Lower leg skin (tissue), 4 donors: ENCODE measurements around the gene LILRB4. TPM values are rescaled to one million over a fixed set of nuclear protein-coding genes. Genes with fewer than 3 reads are reported as not detected.
"Not testable (repeated sequence)": the region's sequence is repeated elsewhere in the genome, so short reads cannot be mapped to it uniquely, and the experiment has no call there.

Source experiments
- DNase-seq, 2 donors: peaks; one replicate each; pipeline ENCODE4 v3.0.0-alpha.2; 2019; ENCODE audit warnings: low spot score in 2 of 2
- H3K4me3 ChIP-seq: fragments of 200-600 bp; sonication (generic); 2 replicates; pipeline ENCODE4 v1.5.1; 2017; ENCODE audit warnings: mild to moderate bottlenecking, low read depth; ENCODE audit not compliant: poor library complexity, severe bottlenecking
- POLR2A ChIP-seq, 2 donors: fragments of 450-650 bp; IDR thresholded peaks; one replicate each; pipeline ENCODE4 v1.6.1; 2016 to 2017; ENCODE audit warnings: antibody characterized with exemption in 2 of 2, mild to moderate bottlenecking in 1 of 2, moderate library complexity in 1 of 2
- WGBS, 2 donors: methylation state at CpG; one replicate each; pipeline ENCODE4 v1.1.5; 2018; 5-methylcytosine and 5-hydroxymethylcytosine counted together
- intact Hi-C: fragments of 100-400 bp; cut with DNase I; formaldehyde crosslinking; loops from one replicate; pipeline ENCODE4 v1.15.0; 2023; ENCODE audit warnings: low total_unique reads
- microRNA-seq, 2 donors: library from miRNA; unstranded; fragments of <30 nt; microRNA quantifications; one replicate each; pipeline ENCODE4, GENCODE V29; 2016; ENCODE audit warnings: borderline replicate concordance in 2 of 2, borderline number of aligned reads in 1 of 2
- total RNA-seq, 4 donors: library from RNA; depleted of rRNA; stranded (reverse); fragments of >200 nt; gene quantifications; one replicate each; pipeline ENCODE4 v1.1.0, GENCODE V29; 2016
- TF ChIP-seq, protein P1 (sequence below), 3 donors: fragments of 450-650 bp; IDR thresholded peaks; one replicate each; pipeline ENCODE4 v1.5.1; 2016; ENCODE audit warnings: antibody characterized with exemption in 3 of 3, mild to moderate bottlenecking in 3 of 3, moderate library complexity in 2 of 3

Gene LILRB4
- total RNA-seq, 4 donors from 2014 or later, result 0.15 to 1.6 (median 0.78) TPM

DNA sequence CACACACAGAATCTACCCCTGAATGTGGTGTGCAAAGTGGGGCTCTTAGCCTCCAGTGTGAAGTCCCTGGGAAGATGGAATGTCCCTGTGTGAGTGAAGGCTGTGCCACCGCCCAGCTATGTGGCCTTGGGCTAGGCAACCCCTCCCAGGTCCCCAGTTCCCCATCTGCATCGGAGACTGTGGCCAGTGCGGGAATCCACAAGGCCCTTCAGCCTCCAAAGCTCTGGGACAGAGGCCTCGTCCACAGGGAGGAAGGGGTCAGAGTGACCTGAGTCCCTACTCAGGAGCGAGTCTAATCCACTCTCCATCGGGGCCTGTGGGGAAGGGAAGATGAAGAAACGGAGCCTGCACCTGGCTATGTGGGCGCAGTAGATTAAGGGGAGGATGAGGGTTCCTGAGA, 42.1 kb downstream of the LILRB4 start:
- 75 to 77% methylated on average over 8 of the region's 8 CpGs for WGBS, 2 donors
- H3K4me3 ChIP-seq, result no peak overlapping the region
- intact Hi-C loops, result no loop called here
- no peak for DNase-seq
- no peak for TF ChIP-seq POLR2A (IDR thresholded peaks at IDR 0.05)
- TF ChIP-seq, protein P1, sequence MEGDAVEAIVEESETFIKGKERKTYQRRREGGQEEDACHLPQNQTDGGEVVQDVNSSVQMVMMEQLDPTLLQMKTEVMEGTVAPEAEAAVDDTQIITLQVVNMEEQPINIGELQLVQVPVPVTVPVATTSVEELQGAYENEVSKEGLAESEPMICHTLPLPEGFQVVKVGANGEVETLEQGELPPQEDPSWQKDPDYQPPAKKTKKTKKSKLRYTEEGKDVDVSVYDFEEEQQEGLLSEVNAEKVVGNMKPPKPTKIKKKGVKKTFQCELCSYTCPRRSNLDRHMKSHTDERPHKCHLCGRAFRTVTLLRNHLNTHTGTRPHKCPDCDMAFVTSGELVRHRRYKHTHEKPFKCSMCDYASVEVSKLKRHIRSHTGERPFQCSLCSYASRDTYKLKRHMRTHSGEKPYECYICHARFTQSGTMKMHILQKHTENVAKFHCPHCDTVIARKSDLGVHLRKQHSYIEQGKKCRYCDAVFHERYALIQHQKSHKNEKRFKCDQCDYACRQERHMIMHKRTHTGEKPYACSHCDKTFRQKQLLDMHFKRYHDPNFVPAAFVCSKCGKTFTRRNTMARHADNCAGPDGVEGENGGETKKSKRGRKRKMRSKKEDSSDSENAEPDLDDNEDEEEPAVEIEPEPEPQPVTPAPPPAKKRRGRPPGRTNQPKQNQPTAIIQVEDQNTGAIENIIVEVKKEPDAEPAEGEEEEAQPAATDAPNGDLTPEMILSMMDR (IDR thresholded peaks at IDR 0.05), result no peak

DNA sequence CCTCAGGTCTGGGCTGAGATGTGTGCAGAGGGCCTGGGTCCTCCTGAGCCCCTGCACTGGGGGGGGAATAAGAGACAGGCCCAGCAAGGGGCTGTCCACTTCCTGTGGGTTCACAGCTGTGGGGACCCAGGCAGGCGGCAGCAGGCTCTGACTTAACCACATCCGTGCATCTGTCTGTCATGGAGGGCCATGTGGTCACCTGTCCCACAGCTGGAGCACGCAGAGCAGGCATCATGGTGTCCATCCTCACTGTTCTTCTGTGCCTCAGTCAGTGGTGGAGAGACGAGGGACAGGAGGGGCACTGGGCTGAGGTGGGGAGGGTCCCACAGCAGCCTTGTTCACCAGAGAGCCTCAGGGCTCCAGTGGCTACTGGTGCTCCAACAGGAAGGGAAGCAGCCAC, 45.2 kb downstream of the LILRB4 start:
- intact Hi-C loops, result no loop called here
- TF ChIP-seq, protein P1 (IDR thresholded peaks at IDR 0.05), result no peak
- no peak for TF ChIP-seq POLR2A (IDR thresholded peaks at IDR 0.05)
- no peak overlapping the region for H3K4me3 ChIP-seq
- 65 to 87% methylated on average over 3 to 4 of the region's 4 CpGs for WGBS, 2 donors
- no peak for DNase-seq

DNA sequence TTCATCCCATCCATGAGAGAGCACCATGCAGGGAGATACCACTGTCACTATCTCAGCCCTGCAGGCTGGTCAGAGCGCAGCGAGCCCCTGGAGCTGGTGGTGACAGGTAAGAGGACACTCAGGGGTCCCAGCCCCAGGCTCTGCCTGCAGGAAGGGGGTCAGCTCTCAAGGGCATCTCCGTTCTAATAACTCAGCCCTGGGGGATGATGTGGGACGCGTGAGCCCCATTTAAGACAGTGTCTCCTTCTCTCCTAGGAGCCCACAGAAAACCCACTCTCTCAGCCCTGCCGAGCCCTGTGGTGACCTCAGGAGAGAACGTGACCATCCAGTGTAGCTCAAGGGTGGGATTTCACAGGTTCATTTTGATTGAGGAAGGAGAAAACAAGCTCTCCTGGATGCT, 46.0 kb downstream of the LILRB4 start:
- intact Hi-C loops, result no loop called here
- TF ChIP-seq, protein P1 (IDR thresholded peaks at IDR 0.05), result no peak
- TF ChIP-seq POLR2A (IDR thresholded peaks at IDR 0.05), result no peak
- no peak overlapping the region for H3K4me3 ChIP-seq
- no peak for DNase-seq
- 81 to 90% methylated on average over 7 of the region's 7 CpGs for WGBS, 2 donors

DNA sequence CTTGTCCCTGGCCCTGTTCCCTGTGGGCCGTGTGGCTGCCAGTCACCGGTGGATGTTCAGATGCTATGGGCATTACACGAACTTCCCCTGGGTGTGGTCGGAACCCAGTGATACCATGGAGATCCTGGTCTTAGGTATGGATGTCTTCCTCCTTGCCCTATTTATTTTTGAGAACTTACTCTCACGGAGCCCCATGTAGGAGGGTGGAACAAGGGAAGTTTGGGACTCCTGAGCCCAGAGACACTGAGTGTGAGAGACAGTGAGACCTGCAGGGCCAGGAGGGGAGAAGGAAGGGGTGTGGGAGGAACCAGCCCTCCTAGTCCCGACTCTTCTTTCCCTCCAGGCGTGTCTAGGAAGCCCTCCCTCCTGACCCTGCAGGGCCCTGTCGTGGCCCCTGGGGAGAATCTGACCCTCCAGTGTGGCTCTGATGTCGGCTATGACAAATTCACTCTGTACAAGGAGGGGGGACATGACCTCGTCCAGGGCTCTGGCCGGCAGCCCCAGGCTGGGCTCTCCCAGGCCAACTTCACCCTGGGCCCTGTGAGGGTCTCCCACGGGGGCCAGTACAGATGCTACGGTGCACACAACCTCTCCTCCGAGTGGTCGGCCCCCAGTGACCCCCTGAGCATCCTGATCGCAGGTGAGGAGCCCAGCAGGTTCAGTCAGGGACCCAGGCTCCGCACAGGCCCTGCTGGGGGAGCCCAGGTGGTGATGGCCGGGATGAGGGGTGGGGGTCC, 46.6 kb downstream of the LILRB4 start:
- no peak for DNase-seq
- no peak for TF ChIP-seq POLR2A (IDR thresholded peaks at IDR 0.05)
- TF ChIP-seq, protein P1 (IDR thresholded peaks at IDR 0.05), result no peak
- 58 to 71% methylated on average over 12 to 17 of the region's 18 CpGs for WGBS, 2 donors
- intact Hi-C loops, result no loop called here
- H3K4me3 ChIP-seq, result no peak overlapping the region

DNA sequence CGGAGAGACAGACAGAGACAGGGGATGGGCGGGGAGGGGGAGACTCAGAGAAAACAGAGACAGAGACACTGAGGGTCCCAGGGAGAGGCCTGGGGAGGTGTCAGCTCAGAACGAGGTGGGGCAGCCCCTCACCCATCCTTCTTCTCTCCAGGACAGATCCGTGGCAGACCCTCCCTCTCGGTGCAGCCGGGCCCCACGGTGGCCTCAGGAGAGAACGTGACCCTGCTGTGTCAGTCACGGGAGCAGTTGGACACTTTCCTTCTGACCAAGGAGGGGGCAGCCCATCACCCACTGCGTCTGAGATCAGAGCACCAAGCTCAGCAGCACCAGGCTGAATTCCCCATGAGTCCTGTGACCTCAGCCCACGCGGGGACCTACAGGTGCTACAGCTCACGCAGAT, 47.2 kb downstream of the LILRB4 start:
- WGBS, 2 donors, result 51 to 59% methylated on average over 11 to 12 of the region's 13 CpGs
- intact Hi-C loops, result not testable (repeated sequence)

More for the DNA sequence above, 47.2 kb downstream of the LILRB4 start:
- not testable (repeated sequence) for DNase-seq, H3K4me3 ChIP-seq

Small RNA genes lying within 50 kb of the gene (microRNA-seq; reads per million reads assigned to microRNA genes)
- gene MIR8061, result 0 reads per million in 2 donors

Other genes with a start within 250 kb of the LILRB4 start
- 10 to 100 TPM in 2 of 4 donors, 1 to 10 TPM in 1, under 1 TPM in 1; 0.63 to 17.8 (median 10.8) TPM for gene TTYH1, start 247.5 kb upstream of the LILRB4 start, total RNA-seq
- 100 to 1,000 TPM in 1 of 4 donors, 10 to 100 TPM in 3; 57.9 to 195 (median 64.1) TPM for gene LENG8, start 213.8 kb upstream of the LILRB4 start, total RNA-seq
- gene LENG9, start 199.2 kb upstream of the LILRB4 start, total RNA-seq, result 1 to 10 TPM; 4.5 to 9.2 (median 6.5) TPM
- gene CDC42EP5, start 189.7 kb upstream of the LILRB4 start, total RNA-seq, result 10 to 100 TPM in 2 of 4 donors, 1 to 10 TPM in 2; 5.5 to 21.8 (median 9.6) TPM
- gene LAIR2, start 160.2 kb upstream of the LILRB4 start, total RNA-seq, result not detected
- 1 to 10 TPM in 1 of 4 donors, under 1 TPM in 2, not detected in 1; 0.17 to 1.8 (median 0.93) TPM for gene LILRA2, start 89.2 kb upstream of the LILRB4 start, total RNA-seq
- gene LILRA1, start 69.4 kb upstream of the LILRB4 start, total RNA-seq, result under 1 TPM in 1 of 4 donors, not detected in 3; 0.23 TPM
- gene LILRB1, start 32.5 kb upstream of the LILRB4 start, total RNA-seq, result under 1 TPM; 0.10 to 0.69 (median 0.50) TPM
- gene KIR3DL3, start 61.5 kb downstream of the LILRB4 start, total RNA-seq, result not detected
- gene KIR2DL3, start 75.5 kb downstream of the LILRB4 start, total RNA-seq, result not detected
- not detected for gene KIR2DL1, start 106.8 kb downstream of the LILRB4 start, total RNA-seq
- not detected for gene KIR2DL4, start 140.6 kb downstream of the LILRB4 start, total RNA-seq
- gene KIR3DL1, start 153.5 kb downstream of the LILRB4 start, total RNA-seq, result not detected
- gene KIR2DS4, start 169.7 kb downstream of the LILRB4 start, total RNA-seq, result not detected
- gene KIR3DL2, start 187.5 kb downstream of the LILRB4 start, total RNA-seq, result under 1 TPM in 1 of 4 donors, not detected in 3; 0.19 TPM
- gene FCAR, start 211.2 kb downstream of the LILRB4 start, total RNA-seq, result 1 to 10 TPM in 1 of 4 donors, not detected in 3; 1.1 TPM
- gene NCR1, start 243.2 kb downstream of the LILRB4 start, total RNA-seq, result not detected